SK-N-SH treated with all-trans-retinoic acid at 6 μM for 48 hours (cell line): ENCODE data around the gene PSMB1.

Source experiments
- ATAC-seq: fragments of 200-7000 bp; cut with Tn5 transposase; 3 replicates; pipeline ENCODE4 v1.9.1; 2020; ENCODE audit warnings: mild to moderate bottlenecking, moderate library complexity
- ARNTL ChIP-seq: fragments of 450-650 bp; formaldehyde crosslinking; IDR thresholded peaks from 2 replicates; pipeline ENCODE4 v1.5.0; 2020; ENCODE audit warnings: low read depth, mild to moderate bottlenecking, moderate library complexity, borderline replicate concordance
- BACH2 ChIP-seq: fragments of 250-450 bp; sonication (Bioruptor Pico); IDR thresholded peaks from 2 replicates; pipeline ENCODE4 v1.9.0; 2021; ENCODE audit warnings: mild to moderate bottlenecking, borderline replicate concordance
- CREB5 ChIP-seq: fragments of 250-450 bp; sonication (Bioruptor Pico); IDR thresholded peaks from 2 replicates; pipeline ENCODE4 v1.5.1; 2020; ENCODE audit warnings: low read depth, mild to moderate bottlenecking, moderate library complexity
- CSDC2 ChIP-seq: fragments of 250-450 bp; sonication (Bioruptor Pico); IDR thresholded peaks from 2 replicates; pipeline ENCODE4 v1.5.0; 2020; ENCODE audit warnings: mild to moderate bottlenecking, moderate library complexity
- CSRNP3 ChIP-seq: fragments of 250-450 bp; sonication (Bioruptor Pico); IDR thresholded peaks from 2 replicates; pipeline ENCODE4 v1.5.1; 2021; ENCODE audit warnings: mild to moderate bottlenecking, moderate library complexity
- ESRRG ChIP-seq: fragments of 250-450 bp; sonication (Bioruptor Pico); IDR thresholded peaks from 2 replicates; pipeline ENCODE4 v1.6.1; 2021; ENCODE audit warnings: mild to moderate bottlenecking
- ISL1 ChIP-seq: fragments of 250-450 bp; sonication (Bioruptor Pico); IDR thresholded peaks from 2 replicates; pipeline ENCODE4 v2.1.2; 2022; ENCODE audit warnings: mild to moderate bottlenecking, moderate library complexity
- OSR1 ChIP-seq: fragments of 250-450 bp; sonication (Bioruptor Pico); IDR thresholded peaks from 2 replicates; pipeline ENCODE4 v1.8.0; 2022; ENCODE audit warnings: moderate library complexity, mild to moderate bottlenecking, inconsistent platforms
- PATZ1 ChIP-seq: fragments of 250-450 bp; sonication (Bioruptor Pico); IDR thresholded peaks from 2 replicates; pipeline ENCODE4 v1.8.0; 2020; ENCODE audit warnings: mild to moderate bottlenecking, moderate library complexity, borderline replicate concordance
- POU6F1 ChIP-seq: fragments of 250-450 bp; sonication (Bioruptor Pico); IDR thresholded peaks from 2 replicates; pipeline ENCODE4 v1.8.0; 2021; ENCODE audit warnings: low read depth, mild to moderate bottlenecking, moderate library complexity, borderline replicate concordance
- PPARA ChIP-seq: fragments of 250-450 bp; sonication (Bioruptor Pico); IDR thresholded peaks from 2 replicates; pipeline ENCODE4 v1.5.0; 2020; ENCODE audit warnings: mild to moderate bottlenecking, borderline replicate concordance
- RARB ChIP-seq: fragments of 250-450 bp; sonication (Bioruptor Pico); IDR thresholded peaks from 2 replicates; pipeline ENCODE4 v1.8.0; 2021; ENCODE audit warnings: mild to moderate bottlenecking, moderate library complexity
- TCF4 ChIP-seq: fragments of 250-450 bp; sonication (Bioruptor Pico); IDR thresholded peaks from 2 replicates; pipeline ENCODE4 v1.8.0; 2021; ENCODE audit warnings: mild to moderate bottlenecking, moderate library complexity, borderline replicate concordance
- TSHZ2 ChIP-seq: fragments of 250-450 bp; sonication (Bioruptor Pico); IDR thresholded peaks from 2 replicates; pipeline ENCODE4 v1.5.0; 2020; ENCODE audit warnings: mild to moderate bottlenecking, moderate library complexity
- ZFP3 ChIP-seq: fragments of 250-450 bp; sonication (Bioruptor Pico); IDR thresholded peaks from 2 replicates; pipeline ENCODE4 v1.5.0; 2020; ENCODE audit warnings: mild to moderate bottlenecking, moderate library complexity
- ZFP30 ChIP-seq: fragments of 450-650 bp; formaldehyde crosslinking; IDR thresholded peaks from 2 replicates; pipeline ENCODE4 v1.5.0; 2022; ENCODE audit warnings: mild to moderate bottlenecking, moderate library complexity
- ZNF565 ChIP-seq: fragments of 450-650 bp; formaldehyde crosslinking; conservative IDR thresholded peaks from 2 replicates; pipeline ENCODE4 v1.5.0; 2020; ENCODE audit warnings: low read depth, mild to moderate bottlenecking, moderate library complexity
- ZNF70 ChIP-seq: fragments of 450-650 bp; formaldehyde crosslinking; IDR thresholded peaks from 2 replicates; pipeline ENCODE4 v1.5.0; 2020; ENCODE audit warnings: mild to moderate bottlenecking, moderate library complexity
- ZNF8 ChIP-seq: fragments of 450-650 bp; formaldehyde crosslinking; IDR thresholded peaks from 2 replicates; pipeline ENCODE4 v1.5.0; 2020; ENCODE audit warnings: mild to moderate bottlenecking, moderate library complexity

PSMB1 gene

GRCh38 chr6:170552765-170553533, at the start of gene PSMB1:
TSS of gene PSMB1 (minus strand) at chr6:170553307. CDS start at chr6:170553242, 65 bp downstream.
- TF ChIP-seq BACH2: no peak
- TF ChIP-seq ZNF70 (CRISPR knock-in tag): no peak
- no peak for TF ChIP-seq CSRNP3 (CRISPR knock-in tag)
- TF ChIP-seq POU6F1 (CRISPR knock-in tag): no peak
- peak; percentile 61; the same call in 1 of the 2 replicates for TF ChIP-seq TSHZ2 (CRISPR knock-in tag)
- TF ChIP-seq ISL1 (CRISPR knock-in tag): no peak
- TF ChIP-seq ZFP30 (CRISPR knock-in tag): no peak
- no peak for TF ChIP-seq CSDC2 (CRISPR knock-in tag)
- peak; percentile 66; the same call in 1 of the 2 replicates for TF ChIP-seq ZFP3 (CRISPR knock-in tag)
- no peak for TF ChIP-seq ARNTL (CRISPR knock-in tag)
- no peak for TF ChIP-seq RARB
- TF ChIP-seq PPARA: no peak
- no peak for TF ChIP-seq PATZ1 (CRISPR knock-in tag)
- no peak for TF ChIP-seq ZNF8
- no peak for TF ChIP-seq CREB5 (CRISPR knock-in tag)
- ATAC-seq: peak; percentile 90

GRCh38 chr6:170597278-170597677, 44.2 kb upstream of the PSMB1 start:
- no peak for TF ChIP-seq ZFP30 (CRISPR knock-in tag)
- TF ChIP-seq ZFP3 (CRISPR knock-in tag): no peak
- TF ChIP-seq ARNTL (CRISPR knock-in tag): no peak
- no peak for TF ChIP-seq CSDC2 (CRISPR knock-in tag)
- TF ChIP-seq PATZ1 (CRISPR knock-in tag): no peak
- TF ChIP-seq TCF4 (CRISPR knock-in tag): no peak
- no peak for TF ChIP-seq OSR1 (CRISPR knock-in tag)
- no peak for TF ChIP-seq ZNF565
- TF ChIP-seq CSRNP3 (CRISPR knock-in tag): no peak
- TF ChIP-seq ZNF8: no peak
- no peak for TF ChIP-seq ZNF70 (CRISPR knock-in tag)
- no peak for TF ChIP-seq TSHZ2 (CRISPR knock-in tag)
- TF ChIP-seq ESRRG (CRISPR knock-in tag): no peak
- TF ChIP-seq CREB5 (CRISPR knock-in tag): no peak
- TF ChIP-seq PPARA: no peak
- ATAC-seq: no peak
